Prostate gland (tissue), 2 donors: ENCODE results near the gene NRXN3. TPM values are rescaled to one million over a fixed set of nuclear protein-coding genes. Genes with fewer than 3 reads are reported as not detected.

Experiments
- DNase-seq: peaks from one replicate; pipeline ENCODE4 v3.0.0-alpha.2; 2019; ENCODE audit warnings: low spot score
- H3K27ac ChIP-seq, 2 donors: fragments of 200-600 bp; sonication (generic); 2 replicates each; pipeline ENCODE4 v1.5.1; 2017 to 2019
- H3K27me3 ChIP-seq: fragments of 200-600 bp; sonication (generic); replicated peaks from 2 replicates; pipeline ENCODE4 v1.5.1; 2019; ENCODE audit not compliant: insufficient read depth
- H3K36me3 ChIP-seq, 2 donors: fragments of 200-600 bp; sonication (generic); 1 replicate in 1 of 2; 2 replicates in 1 of 2; pipeline versions ENCODE4 v1.5.1 to v1.8.1; 2017 to 2019
- H3K4me1 ChIP-seq: fragments of 200-600 bp; sonication (generic); replicated peaks from 2 replicates; pipeline ENCODE4 v1.5.1; 2019
- H3K4me3 ChIP-seq, 2 donors: fragments of 200-600 bp; sonication (generic); 2 replicates each; pipeline ENCODE4 v1.5.1; 2017 to 2019
- H3K9me3 ChIP-seq: fragments of 200-600 bp; sonication (generic); 2 replicates; pipeline ENCODE4 v1.5.1; 2017
- CTCF ChIP-seq, 4 experiments: fragments of 200-600 bp in 2 of 4; fragments of 450-650 bp in 2 of 4; sonication (generic) in 2 of 4; IDR thresholded peaks; 1 replicate in 3 of 4; 2 replicates in 1 of 4; pipeline ENCODE4 v1.5.1; 2016 to 2019; ENCODE audit warnings: antibody characterized with exemption in 4 of 4, mild to moderate bottlenecking in 2 of 4, moderate library complexity in 2 of 4
- POLR2A ChIP-seq: fragments of 450-650 bp; IDR thresholded peaks from one replicate; pipeline ENCODE4 v1.6.1; 2016; ENCODE audit warnings: antibody characterized with exemption, mild to moderate bottlenecking
- POLR2AphosphoS5 ChIP-seq: sonication (generic); formaldehyde crosslinking; IDR thresholded peaks from one replicate; pipeline ENCODE4 v1.6.1; 2017; ENCODE audit warnings: antibody characterized with exemption
- WGBS: methylation state at CpG from one replicate; pipeline ENCODE4 v1.1.5; 2018; 5-methylcytosine and 5-hydroxymethylcytosine counted together
- intact Hi-C: fragments of 100-400 bp; cut with DNase I; formaldehyde crosslinking; loops from one replicate; pipeline ENCODE4 v1.14.2; 2022
- total RNA-seq, 2 donors: library from RNA; depleted of rRNA; stranded (reverse); fragments of >200 nt; gene quantifications; one replicate each; pipeline ENCODE4 v1.1.0, GENCODE V29; 2016

Gene NRXN3
- total RNA-seq, 2 donors from 2014 or later = 6.6 to 8.2 TPM

DNA sequence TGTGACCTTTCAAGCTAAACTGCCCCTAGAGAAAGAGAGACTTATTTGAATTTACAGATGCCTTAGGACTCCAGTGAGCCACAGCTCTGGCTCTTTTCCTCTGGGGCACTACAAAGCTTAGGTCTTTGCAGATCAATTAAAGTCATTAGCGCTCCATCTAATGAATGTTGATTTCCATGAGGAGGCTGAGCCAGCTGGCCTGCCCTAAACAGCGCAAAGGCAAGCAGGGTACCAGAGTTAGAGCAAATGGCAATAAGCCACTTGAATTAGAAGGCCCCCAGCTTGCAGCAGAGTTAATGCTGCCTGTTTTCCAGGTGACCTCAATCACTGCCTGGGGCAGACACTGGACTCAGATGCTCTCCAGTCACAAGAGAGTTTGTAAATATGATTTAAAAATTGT is 1345.8 kb downstream of the NRXN3 start:
- Histone ChIP-seq H3K4me3 (no peak overlapping the region), H3K27ac (no peak overlapping the region), H3K4me1 (no peaks in the 10 kb centered on the region), H3K27me3 (no peaks in the 10 kb centered on the region), H3K9me3 (no peaks in the 10 kb centered on the region), H3K36me3 (no peaks in the 10 kb centered on the region)
- TF ChIP-seq POLR2AphosphoS5 = no peak
- TF ChIP-seq CTCF (IDR thresholded peaks at IDR 0.05) = no peak
- no peak for TF ChIP-seq POLR2A
- intact Hi-C loops = no loop called here
- no peak for DNase-seq
- WGBS = 91% methylated on average over 2 of the region's 2 CpGs

DNA sequence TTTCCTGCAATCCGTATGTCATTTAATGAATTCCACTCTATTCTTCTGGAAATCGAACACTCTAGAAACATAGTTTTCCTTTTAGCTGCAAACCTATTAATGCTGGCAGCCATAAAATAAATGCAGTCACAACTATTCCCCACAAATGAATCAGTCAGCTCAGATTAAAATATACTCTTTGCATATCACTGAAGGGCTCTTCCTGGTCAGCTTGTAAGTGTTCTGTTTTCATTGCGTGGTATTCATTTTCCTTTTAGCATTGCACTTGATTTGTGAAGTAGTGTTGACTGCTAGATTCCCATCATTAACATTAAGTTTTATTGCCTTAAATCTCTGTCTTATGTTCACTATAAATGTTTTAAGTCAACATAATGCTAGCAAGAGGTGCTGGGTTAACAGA is 1355.2 kb downstream of the NRXN3 start:
- H3K27ac ChIP-seq = no peak overlapping the region
- intact Hi-C loops = no loop called here
- H3K27me3 ChIP-seq = no peaks in the 10 kb centered on the region
- no peak overlapping the region for H3K4me3 ChIP-seq
- TF ChIP-seq CTCF (IDR thresholded peaks at IDR 0.05) (no peak), POLR2AphosphoS5 (peak; percentile 40), POLR2A (no peak)
- 67% methylated on average over 3 of the region's 3 CpGs for WGBS
- H3K4me1 ChIP-seq = no peaks in the 10 kb centered on the region
- H3K36me3 ChIP-seq = no peaks in the 10 kb centered on the region
- H3K9me3 ChIP-seq = no peaks in the 10 kb centered on the region
- no peak for DNase-seq

GRCh38 chr14:79528828-79529416 is 1358.7 kb downstream of the NRXN3 start:
- intact Hi-C loops = no loop called here
- TF ChIP-seq CTCF (IDR thresholded peaks at IDR 0.05) (no peak), POLR2AphosphoS5 (no peak), POLR2A (no peak)
- H3K4me1 ChIP-seq = no peaks in the 10 kb centered on the region
- no peak for DNase-seq
- WGBS = 46% methylated on average over 16 of the region's 16 CpGs
- no peaks in the 10 kb centered on the region for H3K27me3 ChIP-seq
- H3K27ac ChIP-seq = no peak overlapping the region
- no peak overlapping the region for H3K4me3 ChIP-seq
- no peaks in the 10 kb centered on the region for H3K9me3 ChIP-seq
- no peaks in the 10 kb centered on the region for H3K36me3 ChIP-seq

DNA sequence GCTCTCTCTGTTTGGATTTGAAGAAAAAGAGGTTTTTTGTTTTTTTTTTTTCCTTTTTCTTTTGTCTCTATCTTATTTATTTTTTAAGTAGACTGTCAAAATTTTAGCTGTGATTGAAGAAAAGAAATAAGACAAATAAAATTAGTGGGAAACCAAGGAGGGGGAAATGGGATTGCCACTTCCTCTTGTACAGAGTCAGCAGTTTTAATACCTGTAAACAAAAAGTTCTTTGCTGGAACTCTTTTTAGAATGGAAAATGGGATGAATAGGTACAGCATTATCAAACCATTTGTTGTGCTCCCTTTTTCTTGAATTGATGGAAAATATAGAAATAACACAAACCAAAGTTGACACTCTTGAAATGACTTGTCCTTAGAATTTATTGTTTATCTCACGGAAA is 1360.4 kb downstream of the NRXN3 start:
- intact Hi-C loops = no loop called here
- WGBS = 88% methylated on average over 1 of the region's 1 CpG
- H3K9me3 ChIP-seq = no peaks in the 10 kb centered on the region
- no peaks in the 10 kb centered on the region for H3K4me1 ChIP-seq
- no peak for DNase-seq
- TF ChIP-seq CTCF (IDR thresholded peaks at IDR 0.05) (no peak), POLR2A (no peak), POLR2AphosphoS5 (no peak)
- H3K4me3 ChIP-seq = no peak overlapping the region
- H3K27ac ChIP-seq = no peak overlapping the region
- H3K36me3 ChIP-seq = no peaks in the 10 kb centered on the region
- H3K27me3 ChIP-seq = no peaks in the 10 kb centered on the region

DNA sequence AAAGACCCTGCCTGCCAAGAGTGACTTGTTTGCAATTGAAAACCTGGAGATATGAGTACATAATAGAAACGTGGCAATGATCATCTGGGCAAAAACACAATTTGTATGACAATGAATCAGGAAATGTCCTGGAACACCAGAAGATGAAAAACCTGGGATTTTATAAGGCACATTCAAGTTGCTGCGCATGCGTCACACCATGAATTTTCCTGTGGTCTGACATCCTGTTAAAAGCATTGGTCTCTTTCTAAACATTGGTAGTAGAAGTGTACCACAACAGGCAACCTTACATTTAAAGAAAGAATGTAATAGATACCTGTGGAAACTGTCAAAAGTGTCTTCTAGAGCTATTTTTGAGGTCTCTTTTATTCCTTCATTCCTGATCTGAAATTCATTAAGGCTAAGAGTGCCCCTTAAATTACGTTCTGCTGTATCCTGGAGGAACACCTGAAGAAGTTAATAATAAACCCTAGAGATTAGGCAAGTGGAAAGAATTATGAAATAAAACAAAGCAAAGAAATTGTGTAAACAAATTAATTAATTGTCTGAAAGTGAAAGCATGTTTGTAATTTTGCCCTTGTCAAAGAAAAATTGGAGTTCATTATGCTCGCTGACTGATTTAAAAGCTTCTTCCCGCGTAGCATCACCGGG is 1364.7 kb downstream of the NRXN3 start:
- WGBS = 55% methylated on average over 8 of the region's 8 CpGs
- H3K4me1 ChIP-seq = no peaks in the 10 kb centered on the region
- H3K36me3 ChIP-seq = no peaks in the 10 kb centered on the region
- H3K27me3 ChIP-seq = no peaks in the 10 kb centered on the region
- TF ChIP-seq CTCF (IDR thresholded peaks at IDR 0.05) (no peak), POLR2AphosphoS5 (no peak), POLR2A (no peak)
- H3K27ac ChIP-seq = no peak overlapping the region
- intact Hi-C loops = no loop called here
- H3K9me3 ChIP-seq = no peaks in the 10 kb centered on the region
- DNase-seq = no peak
- H3K4me3 ChIP-seq = no peak overlapping the region
